ENCODE results near the gene ANXA7.
"Not testable (repeated sequence)": the region's sequence is repeated elsewhere in the genome, so short reads cannot be mapped to it uniquely, and the experiment has no call there.

The ANXA7 gene

DNA sequence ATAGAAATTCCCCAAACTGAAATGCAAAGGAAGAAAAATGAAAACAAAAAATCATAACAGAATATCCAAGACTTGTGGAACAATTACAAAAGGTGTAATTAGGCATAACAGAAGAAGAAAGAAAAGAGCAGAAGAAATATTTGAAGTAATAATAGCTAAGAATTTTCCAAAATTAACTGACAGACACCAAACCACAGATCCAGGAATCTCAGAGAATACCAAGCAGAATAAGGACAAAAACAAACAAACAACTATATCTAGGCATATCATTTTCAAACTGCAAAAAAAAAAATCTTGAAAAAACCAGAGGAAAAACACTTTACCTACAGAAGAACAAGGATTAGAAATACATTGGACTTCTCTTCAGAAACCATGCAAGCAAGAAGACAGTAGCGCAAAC is 80.7 kb downstream of the ANXA7 start:
- no peak for DNase-seq

GRCh38 chr10:73332379-73332778 is 81.5 kb downstream of the ANXA7 start:
- no peak for DNase-seq

DNA sequence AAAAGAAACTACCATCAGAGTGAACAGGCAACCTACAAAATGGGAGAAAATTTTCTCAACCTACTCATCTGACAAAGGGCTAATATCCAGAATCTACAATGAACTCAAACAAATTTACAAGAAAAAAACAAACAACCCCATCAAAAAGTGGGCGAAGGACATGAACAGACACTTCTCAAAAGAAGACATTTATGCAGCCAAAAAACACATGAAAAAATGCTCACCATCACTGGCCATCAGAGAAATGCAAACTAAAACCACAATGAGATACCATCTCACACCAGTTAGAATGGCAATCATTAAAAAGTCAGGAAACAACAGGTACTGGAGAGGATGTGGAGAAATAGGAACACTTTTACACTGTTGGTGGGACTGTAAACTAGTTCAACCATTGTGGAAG is 85.3 kb downstream of the ANXA7 start:
- DNase-seq = not testable (repeated sequence)

- not testable (repeated sequence) for DNase-seq
Measured at GRCh38 chr10:73325290-73325689, 88.6 kb downstream of the ANXA7 start.
